IMR-90 (cell line): ENCODE results near the gene GPC4.

ENCODE experiments used
- BHLHE40 ChIP-seq: fragments of 150-350 bp; IDR thresholded peaks from 2 replicates; pipeline ENCODE4 v1.6.1; 2016; ENCODE audit warnings: mild to moderate bottlenecking, low read depth, low read length
- CEBPB ChIP-seq: IDR thresholded peaks from 2 replicates; pipeline ENCODE4 v1.6.1; 2012; ENCODE audit warnings: low read depth, low read length, improper control_type of control experiment
- CHD1 ChIP-seq: IDR thresholded peaks from 2 replicates; pipeline ENCODE4 v1.6.1; 2012; ENCODE audit warnings: low read depth, low read length, improper control_type of control experiment
- CTCF ChIP-seq: conservative IDR thresholded peaks from 2 replicates; pipeline ENCODE4 v1.5.1; 2012; ENCODE audit warnings: mild to moderate bottlenecking, low read depth, low read length, improper control_type of control experiment
- ELK1 ChIP-seq: fragments of 150-350 bp; IDR thresholded peaks from 2 replicates; pipeline ENCODE4 v1.6.1; 2016; ENCODE audit warnings: low read depth, mild to moderate bottlenecking, low read length, moderate library complexity, borderline replicate concordance
- FOS ChIP-seq: fragments of 150-350 bp; IDR thresholded peaks from 2 replicates; pipeline ENCODE4 v1.6.1; 2016; ENCODE audit warnings: low read depth, low read length
- MAFK ChIP-seq: IDR thresholded peaks from 2 replicates; pipeline ENCODE4 v1.6.1; 2012; ENCODE audit warnings: low read depth, low read length, improper control_type of control experiment
- MAZ ChIP-seq: IDR thresholded peaks from 2 replicates; pipeline ENCODE4 v1.6.1; 2012; ENCODE audit warnings: low read depth, mild to moderate bottlenecking, low read length, improper control_type of control experiment, moderate library complexity, borderline replicate concordance
- MXI1 ChIP-seq: IDR thresholded peaks from 2 replicates; pipeline ENCODE4 v1.6.1; 2012; ENCODE audit warnings: low read depth, mild to moderate bottlenecking, low read length, moderate library complexity, borderline replicate concordance
- POLR2A ChIP-seq: IDR thresholded peaks from 2 replicates; pipeline ENCODE4 v1.6.1; 2012; ENCODE audit warnings: mild to moderate bottlenecking, low read depth, low read length
- SMC3 ChIP-seq: fragments of 150-350 bp; IDR thresholded peaks from 2 replicates; pipeline ENCODE4 v1.6.1; 2016; ENCODE audit warnings: low read depth, mild to moderate bottlenecking, antibody characterized with exemption, low read length, moderate library complexity
- USF2 ChIP-seq: fragments of 150-350 bp; IDR thresholded peaks from 2 replicates; pipeline ENCODE4 v1.6.1; 2017; ENCODE audit warnings: mild to moderate bottlenecking, antibody characterized with exemption, low read length, low read depth

GRCh38 chrX:133444196-133444595 is 28.9 kb upstream of the GPC4 start:
- no peak for TF ChIP-seq POLR2A
- TF ChIP-seq CTCF = no peak
- no peak for TF ChIP-seq MXI1
- TF ChIP-seq FOS = no peak
- no peak for TF ChIP-seq CEBPB
- TF ChIP-seq MAFK = no peak
- no peak for TF ChIP-seq ELK1
- no peak for TF ChIP-seq BHLHE40
- TF ChIP-seq SMC3 = no peak
- no peak for TF ChIP-seq MAZ
- TF ChIP-seq USF2 = no peak
- TF ChIP-seq CHD1 = no peak
